Osteoblast (primary cell): ENCODE measurements around the gene CMSS1. TPM values are rescaled to one million over a fixed set of nuclear protein-coding genes. Genes with fewer than 3 reads are reported as not detected.

Source experiments
- DNase-seq: peaks from one replicate; pipeline ENCODE4 v3.0.0; 2011; ENCODE audit warnings: low spot score, mixed read lengths; ENCODE audit not compliant: insufficient read length; ENCODE audit errors: missing footprints
- H2AFZ ChIP-seq: 2 replicates; pipeline ENCODE4 v1.6.0; 2011; ENCODE audit warnings: mild to moderate bottlenecking, low read length
- H3K27ac ChIP-seq: 2 replicates; pipeline ENCODE4 v1.5.1; 2011; ENCODE audit warnings: mild to moderate bottlenecking, low read depth, low read length, moderate library complexity
- H3K27me3 ChIP-seq: 2 replicates; pipeline ENCODE4 v1.6.0; 2012; ENCODE audit warnings: mild to moderate bottlenecking, control low read depth, inconsistent platforms, low read length, moderate library complexity; ENCODE audit not compliant: insufficient read depth
- H3K36me3 ChIP-seq: 2 replicates; pipeline ENCODE4 v1.5.1; 2011; ENCODE audit warnings: mild to moderate bottlenecking, low read length, control low read depth, moderate library complexity; ENCODE audit not compliant: insufficient read depth
- H3K4me1 ChIP-seq: 2 replicates; pipeline ENCODE4 v1.5.1; 2011; ENCODE audit warnings: mild to moderate bottlenecking, low read length, control low read depth, moderate library complexity; ENCODE audit not compliant: insufficient read depth
- H3K4me2 ChIP-seq: 2 replicates; pipeline ENCODE4 v1.6.0; 2011; ENCODE audit warnings: mild to moderate bottlenecking, low read length; ENCODE audit not compliant: insufficient read depth
- H3K4me3 ChIP-seq: fragments of 200-600 bp; sonication (generic); 3 replicates; pipeline ENCODE4 v1.5.1; 2012; ENCODE audit warnings: mild to moderate bottlenecking, low read length, inconsistent platforms; ENCODE audit not compliant: insufficient read depth
- H3K79me2 ChIP-seq: 2 replicates; pipeline ENCODE4 v1.6.0; 2012; ENCODE audit warnings: mild to moderate bottlenecking, low read length, control low read depth, inconsistent platforms; ENCODE audit not compliant: insufficient read depth
- H3K9me3 ChIP-seq: 2 replicates; pipeline ENCODE4 v1.5.1; 2011; ENCODE audit warnings: low read depth, low read length, control low read depth
- H4K20me1 ChIP-seq: 2 replicates; pipeline ENCODE4 v1.6.0; 2012; ENCODE audit warnings: mild to moderate bottlenecking, low read length, control low read depth; ENCODE audit not compliant: insufficient read depth
- CTCF ChIP-seq: IDR thresholded peaks from 2 replicates; pipeline ENCODE4 v1.5.1; 2011; ENCODE audit warnings: mild to moderate bottlenecking, low read depth, low read length, moderate library complexity; ENCODE audit errors: extremely low read depth
- total RNA-seq: library from RNA; depleted of rRNA; stranded (reverse); fragments of >200 nt; gene quantifications from 2 replicates; pipeline ENCODE4 v1.2.3, GENCODE V29; 2012

CMSS1 gene
- total RNA-seq, 1 donor: 15.9 TPM

- Histone ChIP-seq H2AFZ (no peak overlapping the region), H3K79me2 (no peaks in the 10 kb centered on the region), H3K4me3 (no peak overlapping the region), H3K9me3 (no peaks in the 10 kb centered on the region), H3K4me1 (no peaks in the 10 kb centered on the region), H3K27ac (no peak overlapping the region), H3K27me3 (no peaks in the 10 kb centered on the region), H3K36me3 (no peaks in the 10 kb centered on the region), H3K4me2 (no peak overlapping the region), H4K20me1 (no peaks in the 10 kb centered on the region)
- TF ChIP-seq CTCF: no peak
- DNase-seq: no peak
Measured at GRCh38 chr3:99810403-99810802, 7.3 kb upstream of the CMSS1 start.

- TF ChIP-seq CTCF: no peak
- peak overlapping the region; percentile 98 for H3K27ac ChIP-seq
- peaks cover 15% of the 10 kb centered on the region for H3K79me2 ChIP-seq
- no peaks in the 10 kb centered on the region for H3K36me3 ChIP-seq
- peaks cover 14% of the 10 kb centered on the region for H3K4me1 ChIP-seq
- H4K20me1 ChIP-seq: no peaks in the 10 kb centered on the region
- no peaks in the 10 kb centered on the region for H3K27me3 ChIP-seq
- peak; percentile 46 for DNase-seq
- H3K4me3 ChIP-seq: peak overlapping the region; percentile 88
- H3K9me3 ChIP-seq: no peaks in the 10 kb centered on the region
- H2AFZ ChIP-seq: peak overlapping the region; percentile 97
- H3K4me2 ChIP-seq: peak overlapping the region; percentile 86
Measured at GRCh38 chr3:99817047-99817436, 620 bp upstream of the CMSS1 start.

GRCh38 chr3:99818818-99819217 is 1.2 kb downstream of the CMSS1 start:
- Histone ChIP-seq H3K27me3 (no peaks in the 10 kb centered on the region), H3K36me3 (no peaks in the 10 kb centered on the region), H2AFZ (no peak overlapping the region), H3K4me3 (peak overlapping the region; percentile 88), H4K20me1 (no peaks in the 10 kb centered on the region), H3K27ac (no peak overlapping the region), H3K4me2 (peak overlapping the region; percentile 86), H3K9me3 (no peaks in the 10 kb centered on the region), H3K4me1 (peaks cover 14% of the 10 kb centered on the region), H3K79me2 (peaks cover 18% of the 10 kb centered on the region)
- DNase-seq: no peak
- no peak for TF ChIP-seq CTCF

- Histone ChIP-seq H3K79me2 (peaks cover 19% of the 10 kb centered on the region), H4K20me1 (no peaks in the 10 kb centered on the region), H3K27ac (no peak overlapping the region), H3K36me3 (no peaks in the 10 kb centered on the region), H2AFZ (no peak overlapping the region), H3K4me2 (no peak overlapping the region), H3K9me3 (no peaks in the 10 kb centered on the region), H3K27me3 (no peaks in the 10 kb centered on the region), H3K4me1 (peaks cover 8% of the 10 kb centered on the region), H3K4me3 (no peak overlapping the region)
- no peak for DNase-seq
- TF ChIP-seq CTCF: no peak
Measured at GRCh38 chr3:99823723-99824711, 6.4 kb downstream of the CMSS1 start.
